Gastrocnemius medialis (tissue), 4 donors: ENCODE data around the gene LPCAT1. TPM values are rescaled to one million over a fixed set of nuclear protein-coding genes. Genes with fewer than 3 reads are reported as not detected.

Experiments used
- ATAC-seq, 2 donors: fragments of 150-250 bp; one replicate each; pipeline ENCODE4 v1.9.1; 2016
- DNase-seq, 2 donors: peaks; one replicate each; pipeline ENCODE4 v3.0.0-alpha.2; 2019
- H3K27ac ChIP-seq, 4 donors: fragments of 200-600 bp; sonication (generic); 1 replicate in 1 of 4; 2 replicates in 3 of 4; pipeline ENCODE4 v1.5.1; 2016 to 2018; ENCODE audit warnings: mild to moderate bottlenecking in 2 of 4, moderate library complexity in 1 of 4
- H3K27me3 ChIP-seq, 3 donors: fragments of 200-600 bp; sonication (generic) in 2 of 3; 1 replicate in 1 of 3; 2 replicates in 2 of 3; pipeline versions ENCODE4 v1.5.1 to v1.6.0; 2016 to 2019; ENCODE audit warnings: mild to moderate bottlenecking in 1 of 3, moderate library complexity in 1 of 3
- H3K36me3 ChIP-seq, 2 donors: fragments of 200-600 bp; sonication (generic) in 1 of 2; one replicate each; pipeline ENCODE4 v1.5.1; 2017 to 2018
- H3K4me1 ChIP-seq, 2 donors: fragments of 200-600 bp; sonication (generic) in 1 of 2; one replicate each; pipeline ENCODE4 v1.5.1; 2016 to 2017; ENCODE audit warnings: mild to moderate bottlenecking in 2 of 2
- H3K4me3 ChIP-seq, 4 donors: fragments of 200-600 bp; sonication (generic) in 3 of 4; 1 replicate in 1 of 4; 2 replicates in 3 of 4; pipeline ENCODE4 v1.5.1; 2016 to 2019; ENCODE audit warnings: mild to moderate bottlenecking in 2 of 4
- H3K9me3 ChIP-seq, 3 donors: fragments of 200-600 bp; sonication (generic) in 2 of 3; 1 replicate in 1 of 3; 2 replicates in 2 of 3; pipeline ENCODE4 v1.5.1; 2016 to 2019
- CTCF ChIP-seq, 5 experiments: fragments of 450-650 bp in 3 of 5; fragments of 200-600 bp in 2 of 5; sonication (generic) in 2 of 5; IDR thresholded peaks in 4 of 5; conservative IDR thresholded peaks in 1 of 5; 1 replicate in 4 of 5; 2 replicates in 1 of 5; pipeline ENCODE4 v1.5.1; 2016 to 2019; ENCODE audit warnings: antibody characterized with exemption in 5 of 5, mild to moderate bottlenecking in 3 of 5, moderate library complexity in 3 of 5
- POLR2A ChIP-seq, 2 donors: fragments of 450-650 bp; IDR thresholded peaks; one replicate each; pipeline ENCODE4 v1.6.1; 2017; ENCODE audit warnings: antibody characterized with exemption in 2 of 2, mild to moderate bottlenecking in 2 of 2, moderate library complexity in 2 of 2
- in situ Hi-C, 4 donors: fragments of 200-750 bp; cut with MboI; loops; one replicate each; pipeline versions ENCODE4 v1.15.0 to v1.8.0; 2017; ENCODE audit warnings: low sequenced_read_pairs in 4 of 4
- intact Hi-C: fragments of 100-400 bp; cut with DNase I; formaldehyde crosslinking; loops from one replicate; pipeline ENCODE4 v1.15.1; 2023; ENCODE audit warnings: low total_unique reads
- total RNA-seq, 4 donors: library from RNA; depleted of rRNA; stranded (reverse); fragments of >200 nt; gene quantifications; one replicate each; pipeline versions ENCODE4 v1.1.0 to v1.2.3, GENCODE V29; 2016

LPCAT1 gene
- total RNA-seq, 4 donors from 2014 or later: 1.4 to 9.2 (median 4.2) TPM

GRCh38 chr5:1557114-1557873 is 33.5 kb upstream of the LPCAT1 start:
- H3K27me3 ChIP-seq: no peaks in the 10 kb centered on the region
- in situ Hi-C loops: no loop called here
- H3K27ac ChIP-seq: no peak overlapping the region
- no peak for TF ChIP-seq CTCF (IDR thresholded peaks at IDR 0.05 in 4 of 5, conservative IDR thresholded peaks at IDR 0.05 in 1 of 5)
- no peak for TF ChIP-seq POLR2A (IDR thresholded peaks at IDR 0.05)
- DNase-seq (no peak), ATAC-seq (no peak)
- no peak overlapping the region for H3K4me3 ChIP-seq
- peaks cover 0 to 5% of the 10 kb centered on the region in 2 donors for H3K4me1 ChIP-seq
- no peaks in the 10 kb centered on the region for H3K9me3 ChIP-seq
- intact Hi-C loops: no loop called here
- H3K36me3 ChIP-seq: no peaks in the 10 kb centered on the region

GRCh38 chr5:1555808-1556731 is 32.3 kb upstream of the LPCAT1 start:
- intact Hi-C loops (no loop called here), in situ Hi-C loops (no loop called here)
- DNase-seq (no peak), ATAC-seq (no peak)
- no peaks in the 10 kb centered on the region for H3K9me3 ChIP-seq
- H3K36me3 ChIP-seq: no peaks in the 10 kb centered on the region
- peaks cover 0 to 11% of the 10 kb centered on the region in 2 donors for H3K4me1 ChIP-seq
- H3K27me3 ChIP-seq: peaks cover 0 to 5% (median 0%) of the 10 kb centered on the region in 3 donors
- H3K27ac ChIP-seq: no peak overlapping the region
- H3K4me3 ChIP-seq: no peak overlapping the region
- TF ChIP-seq POLR2A (IDR thresholded peaks at IDR 0.05): no peak

- Histone ChIP-seq H3K36me3 (no peaks in the 10 kb centered on the region), H3K27me3 (peaks cover 2 to 5% (median 5%) of the 10 kb centered on the region in 3 donors), H3K9me3 (no peaks in the 10 kb centered on the region), H3K4me1 (peaks cover 0 to 11% of the 10 kb centered on the region in 2 donors), H3K27ac (no peak overlapping the region), H3K4me3 (no peak overlapping the region)
- DNase-seq (no peak), ATAC-seq (no peak)
- TF ChIP-seq POLR2A (IDR thresholded peaks at IDR 0.05) (no peak), CTCF (IDR thresholded peaks at IDR 0.05 in 4 of 5, conservative IDR thresholded peaks at IDR 0.05 in 1 of 5) (no peak)
- intact Hi-C loops (no loop called here), in situ Hi-C loops (no loop called here)
Measured at GRCh38 chr5:1555011-1555807, 31.4 kb upstream of the LPCAT1 start.

GRCh38 chr5:1554410-1554967 is 30.7 kb upstream of the LPCAT1 start:
- Histone ChIP-seq H3K27ac (no peak overlapping the region), H3K9me3 (no peaks in the 10 kb centered on the region), H3K4me1 (peaks cover 0 to 11% of the 10 kb centered on the region in 2 donors), H3K27me3 (peaks cover 5 to 9% (median 8%) of the 10 kb centered on the region in 3 donors), H3K4me3 (no peak overlapping the region), H3K36me3 (no peaks in the 10 kb centered on the region)
- ATAC-seq (no peak), DNase-seq (no peak)
- in situ Hi-C loops: no loop called here
- intact Hi-C loops: no loop called here
- TF ChIP-seq CTCF (IDR thresholded peaks at IDR 0.05 in 4 of 5, conservative IDR thresholded peaks at IDR 0.05 in 1 of 5) (no peak), POLR2A (IDR thresholded peaks at IDR 0.05) (no peak)
